ENCODE data around the gene ETFA. TPM values are rescaled to one million over a fixed set of nuclear protein-coding genes. Genes with fewer than 3 reads are reported as not detected.

The ETFA gene
- total RNA-seq, 1 donor from 2014 or later: 112 TPM

DNA sequence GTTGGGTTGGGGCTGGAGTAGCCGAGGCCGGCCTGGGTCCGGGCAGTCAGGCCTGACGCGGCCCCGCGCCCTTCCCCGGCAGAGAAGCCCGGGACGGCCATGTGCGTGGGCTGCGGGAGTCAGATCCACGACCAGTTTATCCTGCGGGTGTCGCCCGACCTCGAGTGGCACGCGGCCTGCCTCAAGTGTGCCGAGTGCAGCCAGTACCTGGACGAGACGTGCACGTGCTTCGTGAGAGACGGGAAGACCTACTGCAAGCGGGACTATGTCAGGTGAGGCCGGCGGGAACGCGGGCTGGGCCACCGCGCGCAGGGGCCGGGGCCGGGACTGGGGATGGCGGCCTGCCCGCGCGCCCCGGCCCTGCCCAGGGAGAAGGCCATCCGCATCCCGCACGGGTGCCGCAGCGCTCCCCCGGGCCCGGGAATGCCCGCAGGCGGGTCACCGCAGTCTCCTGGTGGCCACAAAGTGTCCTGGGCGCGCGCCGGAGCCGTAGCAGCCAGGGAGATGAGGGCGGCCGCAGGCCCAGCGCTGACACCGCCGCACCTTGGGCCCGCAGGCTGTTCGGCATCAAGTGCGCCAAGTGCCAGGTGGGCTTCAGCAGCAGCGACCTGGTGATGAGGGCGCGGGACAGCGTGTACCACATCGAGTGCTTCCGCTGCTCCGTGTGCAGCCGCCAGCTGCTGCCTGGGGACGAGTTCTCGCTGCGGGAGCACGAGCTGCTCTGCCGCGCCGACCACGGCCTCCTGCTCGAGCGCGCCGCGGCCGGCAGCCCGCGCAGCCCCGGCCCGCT is 26.6 kb upstream of the ETFA start:
- ATAC-seq (ENCODE audit: low read depth): no peak
- POLR2A ChIA-PET: interaction anchor here (0.6 kb wide), 2 partner anchors 493 to 495 kb away, joined by 3 read pairs; no protein-coding TSS in a partner anchor
- Mint-ChIP-seq H3K27me3 (peaks cover 56% of the 10 kb centered on the region), H3K4me1 (peaks cover 65% of the 10 kb centered on the region), H3K27ac (no peak overlapping the region), H3K9me3 (no peaks in the 10 kb centered on the region), H3K36me3 (ENCODE audit: low read depth) (no peaks in the 10 kb centered on the region), H3K4me3 (peak overlapping the region; percentile 78)
- TF ChIP-seq, protein P1, sequence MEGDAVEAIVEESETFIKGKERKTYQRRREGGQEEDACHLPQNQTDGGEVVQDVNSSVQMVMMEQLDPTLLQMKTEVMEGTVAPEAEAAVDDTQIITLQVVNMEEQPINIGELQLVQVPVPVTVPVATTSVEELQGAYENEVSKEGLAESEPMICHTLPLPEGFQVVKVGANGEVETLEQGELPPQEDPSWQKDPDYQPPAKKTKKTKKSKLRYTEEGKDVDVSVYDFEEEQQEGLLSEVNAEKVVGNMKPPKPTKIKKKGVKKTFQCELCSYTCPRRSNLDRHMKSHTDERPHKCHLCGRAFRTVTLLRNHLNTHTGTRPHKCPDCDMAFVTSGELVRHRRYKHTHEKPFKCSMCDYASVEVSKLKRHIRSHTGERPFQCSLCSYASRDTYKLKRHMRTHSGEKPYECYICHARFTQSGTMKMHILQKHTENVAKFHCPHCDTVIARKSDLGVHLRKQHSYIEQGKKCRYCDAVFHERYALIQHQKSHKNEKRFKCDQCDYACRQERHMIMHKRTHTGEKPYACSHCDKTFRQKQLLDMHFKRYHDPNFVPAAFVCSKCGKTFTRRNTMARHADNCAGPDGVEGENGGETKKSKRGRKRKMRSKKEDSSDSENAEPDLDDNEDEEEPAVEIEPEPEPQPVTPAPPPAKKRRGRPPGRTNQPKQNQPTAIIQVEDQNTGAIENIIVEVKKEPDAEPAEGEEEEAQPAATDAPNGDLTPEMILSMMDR (IDR thresholded peaks at IDR 0.05): no peak
- intact Hi-C loops (cut with micrococcal nuclease): loop anchor here (5.0 to 10.0 kb wide), 2 partner anchors 504 to 527 kb away; no protein-coding TSS in a partner anchor
- DNase-seq: peak; percentile 45
- CTCF ChIA-PET: no interaction called here

DNA sequence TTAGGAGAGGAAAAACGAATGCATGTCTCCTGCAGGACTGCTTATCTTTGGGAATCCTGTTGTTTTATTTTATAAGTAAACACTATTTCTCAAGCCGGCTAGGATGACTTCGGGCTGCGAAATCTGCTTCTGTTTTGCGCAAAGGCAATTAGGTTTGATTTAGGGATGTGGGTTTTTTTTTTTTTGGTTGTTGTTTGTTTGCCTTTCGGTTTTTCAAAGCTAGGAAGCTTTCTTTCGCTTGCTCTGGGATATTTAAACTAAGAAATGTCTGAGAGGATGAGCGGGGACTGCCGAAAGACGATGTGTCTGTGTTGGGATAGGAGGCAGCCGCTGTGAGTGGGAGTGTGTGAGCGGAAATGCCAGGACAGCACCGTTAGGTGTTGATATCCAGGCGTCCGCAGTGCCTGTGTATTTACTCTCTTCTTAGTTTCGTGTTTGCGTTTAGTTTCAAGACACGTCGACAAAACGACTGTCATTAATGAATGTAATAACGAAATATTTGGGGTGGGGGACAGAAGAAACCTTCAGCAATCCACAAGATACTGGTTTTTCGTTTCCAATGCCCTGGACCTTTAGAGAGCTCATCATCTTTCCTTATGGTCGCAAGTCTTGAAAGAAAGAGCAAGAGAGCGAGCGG is 25.9 kb upstream of the ETFA start:
- Mint-ChIP-seq H3K4me3 (peak overlapping the region; percentile 78), H3K9me3 (no peaks in the 10 kb centered on the region), H3K4me1 (peaks cover 64% of the 10 kb centered on the region), H3K27me3 (peaks cover 62% of the 10 kb centered on the region), H3K27ac (peak overlapping the region; percentile 60), H3K36me3 (ENCODE audit: low read depth) (no peaks in the 10 kb centered on the region)
- ChIA-PET POLR2A (interaction anchor here (0.5 to 2.0 kb wide), 5 partner anchors 26 to 496 kb away, joined by 3 to 16 read pairs (median 4); partner anchors contain the start of gene ETFA), CTCF (no interaction called here)
- intact Hi-C loops (cut with micrococcal nuclease): loop anchor here (5.0 to 10.0 kb wide), 2 partner anchors 505 to 528 kb away; no protein-coding TSS in a partner anchor
- DNase-seq: no peak
- TF ChIP-seq, protein P1 (IDR thresholded peaks at IDR 0.05): no peak
- no peak for ATAC-seq (ENCODE audit: low read depth)

DNA sequence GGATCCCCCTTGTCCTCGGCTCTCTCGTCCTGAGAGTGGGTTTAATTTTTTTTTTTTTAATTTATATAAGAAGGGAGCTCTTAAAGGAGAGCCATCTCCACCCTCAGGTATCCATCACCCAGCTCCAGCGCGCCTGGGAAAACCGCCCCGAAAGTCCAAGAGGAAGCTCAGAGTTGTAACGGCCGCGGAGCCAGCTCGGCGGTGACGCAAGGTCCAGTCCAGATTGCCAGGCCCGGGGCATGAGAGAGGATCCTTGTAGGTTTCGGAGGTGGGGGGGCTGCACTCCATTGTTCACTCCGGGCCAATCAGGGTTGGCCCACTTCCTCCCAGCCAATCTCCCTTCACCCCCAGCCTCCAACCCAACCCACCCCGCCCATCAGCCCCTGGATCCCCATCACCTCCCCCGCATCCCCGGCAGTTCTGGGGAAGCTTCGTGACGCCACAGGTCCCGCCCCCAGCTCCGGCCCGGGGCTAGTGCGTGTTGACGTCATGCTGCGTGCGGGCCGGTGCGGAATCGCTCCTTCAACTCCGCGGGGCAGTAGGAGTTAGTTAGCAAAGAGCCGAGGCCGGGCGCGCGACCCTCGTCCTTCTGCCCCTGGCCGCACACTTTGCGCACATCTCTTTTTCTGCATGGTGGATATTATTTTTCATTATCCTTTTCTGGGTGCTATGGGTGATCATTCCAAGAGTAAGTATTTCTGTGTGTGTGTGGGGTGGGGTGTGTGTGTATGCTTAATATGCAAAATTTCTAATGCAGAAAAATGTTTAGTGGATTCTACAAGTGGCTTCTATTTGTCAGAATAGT is 25.2 kb upstream of the ETFA start, which contains the start of gene ISL2:
ISL2 (plus strand) TSS at position 520 of the 805 bp plus-strand sequence; CDS start at position 631, 111 bp downstream.
- H3K36me3 Mint-ChIP-seq (ENCODE audit: low read depth): no peaks in the 10 kb centered on the region
- POLR2A ChIA-PET: interaction anchor here (0.5 to 2.0 kb wide), 8 partner anchors 9 to 885 kb away, joined by 3 to 16 read pairs (median 4); partner anchors contain the start of genes ETFA and SIN3A
- TF ChIP-seq, protein P1 (IDR thresholded peaks at IDR 0.05): no peak
- H3K4me1 Mint-ChIP-seq: peaks cover 57% of the 10 kb centered on the region
- H3K27me3 Mint-ChIP-seq: peaks cover 56% of the 10 kb centered on the region
- DNase-seq (peak; percentile 45), ATAC-seq (ENCODE audit: low read depth) (peak; percentile 43)
- no peaks in the 10 kb centered on the region for H3K9me3 Mint-ChIP-seq
- peak within 1 kb of the TSS; percentile 82 for H3K4me3 Mint-ChIP-seq
- CTCF ChIA-PET: interaction anchor here (1.2 kb wide), 1 partner anchor 10 kb away, joined by 3 read pairs; no protein-coding TSS in a partner anchor
- H3K27ac Mint-ChIP-seq: peak within 1 kb of the TSS; percentile 60
- intact Hi-C loops (cut with micrococcal nuclease): loop anchor here (5.0 to 10.0 kb wide), 2 partner anchors 506 to 528 kb away; no protein-coding TSS in a partner anchor

DNA sequence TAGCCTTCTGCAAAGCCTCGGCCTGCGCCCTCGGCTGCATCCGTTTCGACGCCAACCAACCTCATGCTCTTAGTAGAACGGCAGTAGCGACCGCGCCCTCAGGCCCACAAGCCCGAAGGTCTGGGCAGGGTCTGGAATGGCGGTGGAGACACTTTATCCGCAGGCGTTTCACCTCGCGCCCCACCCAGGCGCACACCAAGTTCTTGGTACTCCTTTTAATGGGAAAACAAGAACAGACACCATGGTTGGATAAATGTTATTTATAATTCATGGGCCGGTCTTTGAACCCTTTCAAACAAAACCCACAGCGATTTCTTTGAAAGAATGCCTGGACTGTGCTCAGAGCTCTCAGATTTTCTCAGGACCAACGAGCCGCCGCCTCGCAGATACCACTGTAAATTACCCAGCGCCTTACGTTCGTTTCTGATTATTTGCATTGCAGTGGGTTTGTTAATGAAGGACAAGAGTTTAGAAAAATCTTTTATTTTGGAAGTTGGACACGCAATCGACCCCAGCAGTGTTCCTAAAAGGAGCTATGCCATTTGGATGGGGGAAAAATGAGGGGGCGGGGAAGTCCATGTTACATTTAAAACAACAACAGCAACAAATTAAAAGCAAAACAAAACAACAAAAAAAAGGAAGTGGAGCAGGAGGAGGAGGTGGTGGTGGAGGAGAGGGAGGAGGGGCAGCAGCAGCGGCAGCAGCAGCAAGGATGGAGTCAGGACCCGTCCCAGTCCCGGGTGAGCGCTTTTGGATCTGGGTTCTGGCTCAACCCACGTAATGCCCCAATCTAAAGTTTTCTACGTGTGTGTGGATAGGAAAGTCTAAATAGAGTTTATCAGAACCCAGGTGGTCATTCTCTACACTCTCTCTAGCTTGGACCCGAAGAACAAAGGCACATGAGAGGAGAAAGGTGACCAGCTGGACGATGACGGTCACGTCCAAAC is 24.3 kb upstream of the ETFA start:
- Mint-ChIP-seq H3K36me3 (ENCODE audit: low read depth) (no peaks in the 10 kb centered on the region), H3K27ac (peak overlapping the region; percentile 65), H3K4me1 (peaks cover 51% of the 10 kb centered on the region), H3K9me3 (no peaks in the 10 kb centered on the region), H3K4me3 (peak overlapping the region; percentile 82), H3K27me3 (peaks cover 52% of the 10 kb centered on the region)
- intact Hi-C loops (cut with micrococcal nuclease): loop anchor here (1.0 to 10.0 kb wide), 4 partner anchors 8 to 529 kb away; partner anchors contain the start of gene ETFA
- TF ChIP-seq, protein P1 (IDR thresholded peaks at IDR 0.05): no peak
- CTCF ChIA-PET: interaction anchor here (1.2 kb wide), 1 partner anchor 11 kb away, joined by 3 read pairs; no protein-coding TSS in a partner anchor
- ATAC-seq (ENCODE audit: low read depth): peak; percentile 29
- DNase-seq: no peak
- POLR2A ChIA-PET: interaction anchor here (0.8 to 2.0 kb wide), 5 partner anchors 10 to 239 kb away, joined by 3 to 16 read pairs (median 5); partner anchors contain the start of gene ETFA
